ENCODE measurements around the gene OCSTAMP.

The OCSTAMP gene

DNA sequence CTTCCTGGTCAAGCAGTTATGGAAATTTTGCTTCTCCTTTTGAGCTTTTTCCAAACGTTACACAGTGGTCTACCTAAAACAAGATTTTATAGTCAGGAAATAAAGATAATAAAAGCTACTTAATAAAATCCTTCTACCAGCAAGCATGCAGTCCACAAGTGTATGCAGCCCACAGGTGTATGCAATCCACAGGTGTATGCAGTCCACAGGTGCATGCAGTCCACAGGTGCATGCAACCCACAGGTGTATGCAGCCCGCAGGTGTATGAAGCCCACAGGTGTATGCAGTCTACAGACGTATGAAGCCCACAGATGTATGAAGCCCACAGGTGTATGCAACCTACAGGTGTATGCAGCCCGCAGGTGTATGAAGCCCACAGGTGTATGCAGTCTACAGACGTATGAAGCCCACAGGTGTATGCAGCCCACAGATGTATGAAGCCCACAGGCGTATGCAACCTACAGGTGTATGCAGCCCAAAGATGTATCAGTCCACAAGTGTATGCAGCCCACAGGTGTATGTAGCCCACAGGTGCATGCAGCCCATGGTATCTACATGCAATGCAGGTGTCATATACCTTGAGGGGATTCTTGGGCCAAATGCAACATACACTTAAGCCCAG, 26.4 kb upstream of the OCSTAMP start:
- Histone ChIP-seq H3K9ac (ENCODE audit: insufficient read length) (no peak overlapping the region), H3K36me3 (ENCODE audit: insufficient read depth, low read length) (no peaks in the 10 kb centered on the region), H3K4me3 (no peak overlapping the region), H3K9me3 (ENCODE audit: low read depth, low read length) (no peaks in the 10 kb centered on the region), H3K27ac (no peak overlapping the region)
- no peak for TF ChIP-seq POLR2AphosphoS5 (IDR thresholded peaks at IDR 0.05; ENCODE audit: borderline replicate concordance, low read depth, low read length)
- no peak for TF ChIP-seq FOXP2 (optimal IDR thresholded peaks at IDR 0.05; ENCODE audit: control extremely low read depth, extremely low read length, insufficient read depth)
- no peak for TF ChIP-seq EZH2 (IDR thresholded peaks at IDR 0.05)
- no peak for DNase-seq (ENCODE audit: low read depth, low spot score)

DNA sequence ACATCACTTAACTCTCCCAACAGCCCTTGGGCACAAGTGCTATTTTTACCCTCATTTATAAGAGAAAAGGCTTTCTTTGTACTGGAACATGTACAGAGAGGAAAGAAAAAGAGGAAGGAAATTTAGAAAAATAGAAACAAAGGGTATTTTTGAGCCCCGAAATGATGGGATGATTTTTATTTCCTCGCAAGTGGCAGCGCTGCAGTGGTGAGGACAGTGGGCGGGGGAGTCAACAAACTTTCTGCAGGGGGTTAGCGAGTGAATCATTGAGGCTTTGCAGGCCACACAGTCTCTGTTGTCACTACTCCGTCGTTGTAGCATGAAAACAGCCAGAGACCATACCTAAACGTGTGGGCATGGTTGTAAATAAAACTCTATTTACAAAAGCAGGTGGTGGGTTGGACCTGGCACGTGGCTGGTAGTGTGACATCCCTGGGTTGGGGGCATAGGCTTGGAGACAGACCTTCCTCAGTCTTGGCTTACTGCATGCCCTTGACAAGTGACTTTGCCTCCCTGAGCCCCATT, 25.5 kb upstream of the OCSTAMP start:
- Histone ChIP-seq H3K9ac (ENCODE audit: insufficient read length) (no peak overlapping the region), H3K27ac (no peak overlapping the region), H3K9me3 (ENCODE audit: low read depth, low read length) (no peaks in the 10 kb centered on the region), H3K4me3 (no peak overlapping the region), H3K36me3 (ENCODE audit: insufficient read depth, low read length) (no peaks in the 10 kb centered on the region)
- DNase-seq (ENCODE audit: low read depth, low spot score) = no peak
- no peak for TF ChIP-seq POLR2AphosphoS5 (IDR thresholded peaks at IDR 0.05; ENCODE audit: borderline replicate concordance, low read depth, low read length)
- TF ChIP-seq FOXP2 (optimal IDR thresholded peaks at IDR 0.05; ENCODE audit: control extremely low read depth, extremely low read length, insufficient read depth) = no peak
- no peak for TF ChIP-seq EZH2 (IDR thresholded peaks at IDR 0.05)

DNA sequence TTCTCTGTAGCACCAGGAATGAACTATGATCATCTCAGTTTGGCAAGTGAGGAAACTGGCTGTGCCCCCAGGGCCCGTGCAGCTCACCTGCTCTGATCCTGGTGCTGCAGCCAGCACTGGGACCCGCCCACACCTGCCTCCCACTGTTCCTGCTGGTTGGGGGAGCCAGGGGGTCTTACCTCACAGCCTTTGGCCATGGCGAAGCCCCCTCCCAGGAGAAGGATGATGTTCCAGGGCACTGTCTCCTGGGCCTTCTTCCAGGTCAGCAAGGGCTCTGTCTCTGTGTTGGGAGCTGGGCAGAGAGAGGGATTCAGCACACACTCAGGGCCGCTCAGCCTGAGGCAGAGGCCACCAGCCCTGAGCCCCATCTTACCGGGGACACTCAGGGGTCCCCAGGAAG, 24.9 kb upstream of the OCSTAMP start:
- no peaks in the 10 kb centered on the region for H3K9me3 ChIP-seq (ENCODE audit: low read depth, low read length)
- H3K36me3 ChIP-seq (ENCODE audit: insufficient read depth, low read length) = no peaks in the 10 kb centered on the region
- H3K9ac ChIP-seq (ENCODE audit: insufficient read length) = no peak overlapping the region
- no peak for TF ChIP-seq FOXP2 (optimal IDR thresholded peaks at IDR 0.05; ENCODE audit: control extremely low read depth, extremely low read length, insufficient read depth)
- TF ChIP-seq POLR2AphosphoS5 (IDR thresholded peaks at IDR 0.05; ENCODE audit: borderline replicate concordance, low read depth, low read length) = no peak
- TF ChIP-seq EZH2 (IDR thresholded peaks at IDR 0.05) = no peak
- H3K27ac ChIP-seq = no peak overlapping the region
- no peak for DNase-seq (ENCODE audit: low read depth, low spot score)
- no peak overlapping the region for H3K4me3 ChIP-seq

DNA sequence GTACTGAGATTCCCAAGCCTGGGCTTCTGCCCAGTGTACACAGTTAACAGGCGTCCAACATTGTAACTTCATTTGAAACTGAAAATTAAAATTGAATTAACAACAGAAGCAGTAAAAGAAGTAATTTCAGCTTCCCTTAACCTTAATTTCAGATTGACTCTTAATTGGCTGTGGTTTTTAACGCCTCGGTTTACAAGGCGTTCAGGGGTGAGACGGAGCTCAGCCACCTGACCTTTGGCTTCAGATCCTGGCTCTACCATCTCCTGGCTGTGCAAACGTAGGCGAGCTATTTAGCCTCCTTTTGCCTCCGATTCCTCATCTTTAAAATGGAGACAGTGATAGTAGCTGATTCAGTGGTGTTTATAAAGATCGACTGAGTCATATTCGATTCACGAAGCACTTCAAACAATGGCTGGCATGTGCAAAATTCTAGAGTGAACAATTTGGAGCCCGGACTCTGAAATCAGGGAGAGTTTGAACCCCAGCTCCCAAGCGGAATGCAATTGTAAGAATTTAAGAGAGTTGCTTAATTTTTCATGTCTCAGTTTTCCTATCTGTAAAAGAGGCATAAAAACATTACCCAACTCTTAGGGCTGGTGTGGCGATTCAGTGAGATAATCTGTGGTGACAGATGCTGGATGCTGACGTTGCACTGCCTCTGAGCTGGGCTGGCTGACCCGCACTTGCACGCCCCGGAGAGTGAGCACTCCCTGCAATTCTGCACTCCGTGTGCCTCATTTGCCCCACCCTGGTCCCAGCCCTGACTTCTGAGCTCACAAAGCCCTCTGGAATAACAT, 23.5 kb upstream of the OCSTAMP start:
- Histone ChIP-seq H3K36me3 (ENCODE audit: insufficient read depth, low read length) (no peaks in the 10 kb centered on the region), H3K9ac (ENCODE audit: insufficient read length) (no peak overlapping the region), H3K27ac (no peak overlapping the region), H3K4me3 (no peak overlapping the region), H3K9me3 (ENCODE audit: low read depth, low read length) (no peaks in the 10 kb centered on the region)
- DNase-seq (ENCODE audit: low read depth, low spot score) = no peak
- TF ChIP-seq EZH2 (IDR thresholded peaks at IDR 0.05) (no peak), FOXP2 (optimal IDR thresholded peaks at IDR 0.05; ENCODE audit: control extremely low read depth, extremely low read length, insufficient read depth) (no peak), POLR2AphosphoS5 (IDR thresholded peaks at IDR 0.05; ENCODE audit: borderline replicate concordance, low read depth, low read length) (no peak)

DNA sequence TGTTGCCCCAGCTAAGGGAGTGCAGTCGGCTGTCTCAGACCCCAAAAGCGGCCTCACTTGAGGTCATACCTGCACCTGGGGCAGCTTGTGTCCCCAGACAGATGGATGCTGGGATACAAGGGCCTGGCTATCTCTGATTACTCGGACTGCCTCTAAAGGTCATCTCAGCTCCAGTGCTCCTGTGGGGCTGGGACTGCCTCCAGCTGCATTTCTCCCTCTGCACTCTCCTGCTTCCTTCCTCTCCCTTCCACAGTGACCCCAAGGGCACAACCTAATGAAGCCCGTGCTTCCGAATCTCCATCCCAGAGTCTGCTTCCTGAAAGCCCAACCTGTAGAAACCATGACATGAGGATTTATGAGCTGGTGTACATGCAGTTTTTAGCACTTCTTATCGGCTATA, 22.8 kb upstream of the OCSTAMP start:
- Histone ChIP-seq H3K9me3 (ENCODE audit: low read depth, low read length) (no peaks in the 10 kb centered on the region), H3K4me3 (no peak overlapping the region), H3K27ac (no peak overlapping the region), H3K36me3 (ENCODE audit: insufficient read depth, low read length) (no peaks in the 10 kb centered on the region), H3K9ac (ENCODE audit: insufficient read length) (no peak overlapping the region)
- TF ChIP-seq FOXP2 (optimal IDR thresholded peaks at IDR 0.05; ENCODE audit: control extremely low read depth, extremely low read length, insufficient read depth) (no peak), POLR2AphosphoS5 (IDR thresholded peaks at IDR 0.05; ENCODE audit: borderline replicate concordance, low read depth, low read length) (no peak), EZH2 (IDR thresholded peaks at IDR 0.05) (no peak)
- DNase-seq (ENCODE audit: low read depth, low spot score) = no peak

DNA sequence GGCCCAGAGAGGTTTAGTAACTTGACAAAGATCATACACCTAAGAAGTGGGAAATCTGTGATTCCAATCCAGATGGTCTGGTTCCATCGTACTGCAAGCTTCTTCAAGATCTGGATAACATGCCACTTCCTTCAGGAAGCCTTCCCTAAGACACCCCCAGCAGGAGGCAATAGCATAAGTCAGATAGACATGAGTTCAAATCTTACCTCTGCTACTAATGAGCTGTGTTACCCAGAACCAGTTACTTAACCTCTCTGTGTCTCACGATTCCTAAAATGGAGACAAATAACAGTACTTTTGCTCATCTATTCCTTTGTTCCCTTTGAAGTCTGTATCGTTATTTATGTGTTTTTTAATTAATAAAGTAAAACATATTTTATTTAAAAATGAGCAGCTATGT, 22.3 kb upstream of the OCSTAMP start:
- no peaks in the 10 kb centered on the region for H3K36me3 ChIP-seq (ENCODE audit: insufficient read depth, low read length)
- TF ChIP-seq POLR2AphosphoS5 (IDR thresholded peaks at IDR 0.05; ENCODE audit: borderline replicate concordance, low read depth, low read length) (no peak), EZH2 (IDR thresholded peaks at IDR 0.05) (no peak), FOXP2 (optimal IDR thresholded peaks at IDR 0.05; ENCODE audit: control extremely low read depth, extremely low read length, insufficient read depth) (no peak)

DNA sequence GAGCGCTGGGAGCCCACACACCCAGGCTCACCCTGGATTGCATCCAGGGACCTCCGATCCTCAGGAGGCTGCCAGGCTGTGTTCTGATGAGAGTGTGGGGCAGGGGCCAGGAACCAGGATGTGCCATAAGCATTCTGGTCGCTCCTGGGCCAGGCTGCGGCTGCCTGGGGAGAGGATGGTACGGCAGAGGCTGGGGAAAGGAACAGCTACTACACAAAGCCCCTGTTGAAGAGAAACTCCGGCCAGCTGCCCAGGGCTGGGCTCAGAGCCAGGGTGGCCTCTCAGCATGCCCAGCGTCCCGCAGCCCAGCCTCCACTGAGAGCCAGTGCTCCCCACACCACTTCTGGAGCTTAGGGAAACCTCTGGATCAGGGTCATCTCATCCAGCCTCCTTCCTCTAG, 21.7 kb upstream of the OCSTAMP start:
- TF ChIP-seq FOXP2 (optimal IDR thresholded peaks at IDR 0.05; ENCODE audit: control extremely low read depth, extremely low read length, insufficient read depth) = no peak
- no peak for TF ChIP-seq POLR2AphosphoS5 (IDR thresholded peaks at IDR 0.05; ENCODE audit: borderline replicate concordance, low read depth, low read length)
- no peak for TF ChIP-seq EZH2 (IDR thresholded peaks at IDR 0.05)
- no peaks in the 10 kb centered on the region for H3K9me3 ChIP-seq (ENCODE audit: low read depth, low read length)
- H3K27ac ChIP-seq = no peak overlapping the region
- DNase-seq (ENCODE audit: low read depth, low spot score) = no peak
- no peak overlapping the region for H3K4me3 ChIP-seq
- no peak overlapping the region for H3K9ac ChIP-seq (ENCODE audit: insufficient read length)
- no peaks in the 10 kb centered on the region for H3K36me3 ChIP-seq (ENCODE audit: insufficient read depth, low read length)

More for the DNA sequence above, 22.3 kb upstream of the OCSTAMP start:
- no peak for DNase-seq (ENCODE audit: low read depth, low spot score)
- Histone ChIP-seq H3K9ac (ENCODE audit: insufficient read length) (no peak overlapping the region), H3K9me3 (ENCODE audit: low read depth, low read length) (no peaks in the 10 kb centered on the region), H3K4me3 (no peak overlapping the region), H3K27ac (no peak overlapping the region)

DNA sequence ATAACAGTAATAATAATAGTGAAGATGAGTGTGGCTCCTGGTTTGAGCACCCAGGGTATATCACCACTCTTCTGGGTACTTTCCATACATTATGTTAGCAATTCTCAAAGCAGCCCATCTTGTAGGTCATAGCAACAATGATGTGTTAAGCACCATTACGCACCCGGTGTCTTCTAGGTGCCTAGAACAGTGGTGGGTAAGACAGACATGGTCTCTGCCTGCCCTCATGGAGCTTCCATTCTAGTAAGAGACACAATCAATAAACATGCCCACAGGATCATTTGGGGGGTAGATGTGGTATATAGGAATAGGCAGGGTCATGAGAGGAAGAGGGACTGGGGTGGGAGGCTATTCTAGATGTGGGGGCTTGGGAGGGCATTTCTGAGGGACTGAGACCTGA, 21.0 kb upstream of the OCSTAMP start:
- Histone ChIP-seq H3K36me3 (ENCODE audit: insufficient read depth, low read length) (no peaks in the 10 kb centered on the region), H3K27ac (no peak overlapping the region), H3K9me3 (ENCODE audit: low read depth, low read length) (no peaks in the 10 kb centered on the region), H3K9ac (ENCODE audit: insufficient read length) (no peak overlapping the region), H3K4me3 (no peak overlapping the region)
- no peak for DNase-seq (ENCODE audit: low read depth, low spot score)
- TF ChIP-seq POLR2AphosphoS5 (IDR thresholded peaks at IDR 0.05; ENCODE audit: borderline replicate concordance, low read depth, low read length) (no peak), EZH2 (IDR thresholded peaks at IDR 0.05) (no peak), FOXP2 (optimal IDR thresholded peaks at IDR 0.05; ENCODE audit: control extremely low read depth, extremely low read length, insufficient read depth) (no peak)
